ENCODE data around the gene SASH1. TPM values are rescaled to one million over a fixed set of nuclear protein-coding genes. Genes with fewer than 3 reads are reported as not detected.
A peak's percentile ranks its signal among the peaks of the same experiment; 100 is the strongest.

SASH1 gene
- total RNA-seq, 1 donor from 2014 or later = 24.3 TPM

- no peak for DNase-seq (ENCODE audit: low spot score)
Measured at GRCh38 chr6:148431840-148432239, 89.2 kb downstream of the SASH1 start.

- no peak for DNase-seq (ENCODE audit: low spot score)
Measured at GRCh38 chr6:148432462-148433195, 90.0 kb downstream of the SASH1 start.

- DNase-seq (ENCODE audit: low spot score) = no peak
Measured at GRCh38 chr6:148435386-148435785, 92.7 kb downstream of the SASH1 start.

- no peak for DNase-seq (ENCODE audit: low spot score)
Measured at GRCh38 chr6:148436466-148436865, 93.8 kb downstream of the SASH1 start.

- no peak for DNase-seq (ENCODE audit: low spot score)
Measured at GRCh38 chr6:148438632-148439031, 96.0 kb downstream of the SASH1 start.

- DNase-seq (ENCODE audit: low spot score) = no peak
Measured at GRCh38 chr6:148440016-148440415, 97.4 kb downstream of the SASH1 start.

- peak; percentile 68 for DNase-seq (ENCODE audit: low spot score)
Measured at GRCh38 chr6:148440877-148441453, 98.3 kb downstream of the SASH1 start.

- no peak for DNase-seq (ENCODE audit: low spot score)
Measured at GRCh38 chr6:148441454-148441911, 98.8 kb downstream of the SASH1 start.

- DNase-seq (ENCODE audit: low spot score) = no peak
Measured at GRCh38 chr6:148443798-148444560, 101.3 kb downstream of the SASH1 start.

GRCh38 chr6:148445116-148445515 lies 102.5 kb downstream of the SASH1 start:
- DNase-seq (ENCODE audit: low spot score) = no peak

- DNase-seq (ENCODE audit: low spot score) = no peak
Measured at GRCh38 chr6:148445620-148446019, 103.0 kb downstream of the SASH1 start.

GRCh38 chr6:148446681-148447080 lies 104.0 kb downstream of the SASH1 start:
- no peak for DNase-seq (ENCODE audit: low spot score)

- no peak for DNase-seq (ENCODE audit: low spot score)
Measured at GRCh38 chr6:148447521-148448230, 105.0 kb downstream of the SASH1 start.

GRCh38 chr6:148448369-148449012 lies 105.9 kb downstream of the SASH1 start:
- no peak for DNase-seq (ENCODE audit: low spot score)

GRCh38 chr6:148450866-148451265 lies 108.2 kb downstream of the SASH1 start:
- no peak for DNase-seq (ENCODE audit: low spot score)

- no peak for DNase-seq (ENCODE audit: low spot score)
Measured at GRCh38 chr6:148451690-148452089, 109.1 kb downstream of the SASH1 start.

GRCh38 chr6:148452876-148453275 lies 110.2 kb downstream of the SASH1 start:
- DNase-seq (ENCODE audit: low spot score) = no peak

GRCh38 chr6:148453906-148454305 lies 111.3 kb downstream of the SASH1 start:
- no peak for DNase-seq (ENCODE audit: low spot score)

GRCh38 chr6:148455225-148455624 lies 112.6 kb downstream of the SASH1 start:
- DNase-seq (ENCODE audit: low spot score) = no peak

- DNase-seq (ENCODE audit: low spot score) = no peak
Measured at GRCh38 chr6:148455674-148456558, 113.3 kb downstream of the SASH1 start.
